ENCODE data around the gene ZNF296.

ZNF296 gene

GRCh38 chr19:45058622-45059159 lies 17.6 kb downstream of the ZNF296 start:
- no peak for DNase-seq (ENCODE audit: low read depth in 2 of 2)

- DNase-seq (ENCODE audit: low read depth in 2 of 2) = no peak
These were observed 18.8 kb downstream of the ZNF296 start for GRCh38 chr19:45057444-45057843.

GRCh38 chr19:45056831-45057230 lies 19.4 kb downstream of the ZNF296 start:
- no peak for DNase-seq (ENCODE audit: low read depth in 2 of 2)

- no peak for DNase-seq (ENCODE audit: low read depth in 2 of 2)
These were observed 24.2 kb downstream of the ZNF296 start for GRCh38 chr19:45051929-45052579.

- no peak for DNase-seq (ENCODE audit: low read depth in 2 of 2)
These were observed 26.2 kb downstream of the ZNF296 start for GRCh38 chr19:45050036-45050435.

GRCh38 chr19:45049073-45049736 lies 27.1 kb downstream of the ZNF296 start:
- DNase-seq (ENCODE audit: low read depth in 2 of 2) = no peak

GRCh38 chr19:45047188-45047797 lies 29.0 kb downstream of the ZNF296 start:
- no peak for DNase-seq (ENCODE audit: low read depth in 2 of 2)

GRCh38 chr19:45046355-45046754 lies 29.9 kb downstream of the ZNF296 start:
- no peak for DNase-seq (ENCODE audit: low read depth in 2 of 2)

GRCh38 chr19:45045671-45046353 lies 30.5 kb downstream of the ZNF296 start:
- DNase-seq (ENCODE audit: low read depth in 2 of 2) = no peak

GRCh38 chr19:45041125-45041524 lies 35.2 kb downstream of the ZNF296 start:
- no peak for DNase-seq (ENCODE audit: low read depth in 2 of 2)

- no peak for DNase-seq (ENCODE audit: low read depth in 2 of 2)
These were observed 36.1 kb downstream of the ZNF296 start for GRCh38 chr19:45040059-45040771.

GRCh38 chr19:45038931-45039893 lies 37.1 kb downstream of the ZNF296 start, which contains the start of gene CLASRP:
Gene CLASRP, plus strand, starts transcription at chr19:45039045. Its CDS starts 1,168 bp downstream, at chr19:45040213.
- DNase-seq (ENCODE audit: low read depth in 2 of 2) = peak; percentile 72 to 75

- no peak for DNase-seq (ENCODE audit: low read depth in 2 of 2)
These were observed 38.7 kb downstream of the ZNF296 start for GRCh38 chr19:45037393-45038169.

GRCh38 chr19:45035755-45036154 lies 40.5 kb downstream of the ZNF296 start:
- DNase-seq (ENCODE audit: low read depth in 2 of 2) = no peak

GRCh38 chr19:45032421-45032820 lies 43.9 kb downstream of the ZNF296 start:
- DNase-seq (ENCODE audit: low read depth in 2 of 2) = no peak

- DNase-seq (ENCODE audit: low read depth in 2 of 2) = no peak
These were observed 45.5 kb downstream of the ZNF296 start for GRCh38 chr19:45030825-45031224.

- DNase-seq (ENCODE audit: low read depth in 2 of 2) = no peak
These were observed 48.9 kb downstream of the ZNF296 start for GRCh38 chr19:45027371-45027770.

GRCh38 chr19:45025264-45025663 lies 51.0 kb downstream of the ZNF296 start:
- no peak for DNase-seq (ENCODE audit: low read depth in 2 of 2)

- DNase-seq (ENCODE audit: low read depth in 2 of 2) = no peak
These were observed 53.2 kb downstream of the ZNF296 start for GRCh38 chr19:45023048-45023447.

- DNase-seq (ENCODE audit: low read depth in 2 of 2) = no peak
These were observed 54.3 kb downstream of the ZNF296 start for GRCh38 chr19:45021971-45022370.
